SKM-1 (cell line): ENCODE data around the gene TSPAN9.

Source experiments
- DNase-seq: peaks from one replicate; lab custom pipeline; 2025; ENCODE audit not compliant: unreplicated experiment; lab: John Stamatoyannopoulos, UW

Gene TSPAN9

DNA sequence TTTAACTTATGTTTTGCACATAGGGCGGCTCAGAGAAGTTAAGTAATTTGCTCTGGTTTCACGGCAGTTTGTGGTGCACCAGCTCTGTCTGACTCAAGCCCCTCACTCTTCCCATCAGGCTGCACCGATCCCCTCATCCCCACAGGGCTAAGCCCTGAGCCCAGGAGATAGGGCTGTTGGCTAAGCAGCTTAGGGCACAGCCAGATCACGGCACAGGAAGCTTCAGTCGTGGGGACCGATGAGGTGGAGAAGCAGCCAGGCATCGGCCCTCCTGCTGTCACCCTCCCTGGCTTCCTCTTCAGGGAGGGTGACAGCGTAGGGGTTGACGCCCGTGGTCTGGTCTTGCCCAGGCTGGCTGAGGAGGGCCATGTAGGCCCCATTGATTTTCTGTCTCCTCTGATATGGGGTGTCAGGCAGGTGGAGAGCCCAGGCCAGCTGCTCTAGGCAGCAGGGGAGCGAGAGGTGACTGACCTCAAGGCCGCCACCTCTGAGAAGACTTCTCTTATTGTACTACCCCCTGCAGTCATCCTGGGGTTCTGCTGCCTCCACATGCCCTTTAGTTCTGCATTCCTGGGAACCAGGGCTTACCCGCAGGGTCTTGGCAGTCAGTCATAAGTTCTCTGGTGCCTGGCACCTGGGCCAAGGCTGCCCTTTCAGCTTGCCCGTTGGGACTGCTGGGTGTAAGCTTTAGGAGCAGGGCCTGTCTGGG, 166.4 kb downstream of the TSPAN9 start:
- no peak for DNase-seq

DNA sequence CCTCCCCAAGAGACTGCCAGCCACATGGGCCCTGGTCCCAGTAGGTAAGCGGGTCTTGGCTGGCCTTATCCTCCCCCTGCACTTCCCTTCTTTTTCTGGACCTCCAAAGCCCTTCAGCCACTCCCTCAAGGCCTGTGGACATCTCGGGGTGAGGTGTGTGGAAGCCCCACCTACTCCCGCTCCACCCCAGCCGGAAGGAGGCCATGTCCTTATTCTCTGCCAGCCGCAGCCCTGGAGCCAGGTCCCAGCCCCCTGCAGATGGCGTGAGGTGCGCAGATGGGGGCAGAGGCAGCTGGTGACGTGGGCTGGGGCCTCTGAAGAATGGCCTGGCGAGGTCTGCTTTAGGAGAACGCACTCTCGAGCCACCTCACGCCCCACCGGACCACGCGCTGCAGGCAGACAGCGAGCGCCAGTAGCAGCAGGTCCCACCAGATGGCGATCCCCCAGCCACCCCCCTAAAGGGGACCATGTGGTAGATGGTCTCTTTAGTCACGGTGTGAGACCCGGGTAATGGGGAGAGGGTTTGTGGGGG, 167.1 kb downstream of the TSPAN9 start:
- no peak for DNase-seq

DNA sequence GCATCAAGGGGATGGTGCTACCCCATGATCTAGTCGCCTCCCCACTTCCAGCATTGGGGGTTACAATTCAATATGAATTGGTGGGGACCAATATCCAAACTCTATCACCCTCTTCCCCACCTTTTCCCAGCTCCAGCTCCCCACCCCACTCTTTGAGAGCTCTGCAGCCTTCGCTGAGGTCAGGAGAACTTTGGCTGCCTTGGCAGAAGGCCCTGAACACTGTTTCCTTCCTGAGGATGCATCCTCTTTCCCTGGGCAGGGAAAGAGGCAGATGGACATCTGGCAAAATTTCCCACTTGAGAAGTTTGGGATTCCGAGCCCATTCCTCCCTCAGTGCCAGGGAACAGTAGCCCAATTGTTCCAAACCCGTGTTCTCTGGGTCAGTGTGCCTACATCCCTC, 169.1 kb downstream of the TSPAN9 start:
- DNase-seq = no peak

DNA sequence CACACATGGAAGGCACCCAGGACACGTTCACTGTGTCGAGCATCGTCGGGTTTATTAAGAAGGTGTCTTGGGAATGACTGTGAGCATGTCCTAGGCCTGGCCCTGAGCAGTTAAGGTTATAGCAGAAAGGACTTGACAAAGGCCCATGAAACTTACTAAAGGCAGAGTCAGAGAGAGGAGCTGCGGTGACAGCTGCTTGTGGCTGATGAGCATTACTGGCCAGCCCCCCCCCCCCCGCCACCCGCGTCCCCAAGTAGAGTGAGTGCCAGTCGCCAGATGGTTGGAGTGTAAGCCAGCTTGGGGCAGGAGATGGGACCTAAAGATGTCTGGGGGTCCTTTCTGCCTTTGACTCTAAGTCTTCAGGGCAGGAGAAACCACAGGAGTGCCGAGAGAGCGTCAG, 169.9 kb downstream of the TSPAN9 start:
- DNase-seq = no peak

DNA sequence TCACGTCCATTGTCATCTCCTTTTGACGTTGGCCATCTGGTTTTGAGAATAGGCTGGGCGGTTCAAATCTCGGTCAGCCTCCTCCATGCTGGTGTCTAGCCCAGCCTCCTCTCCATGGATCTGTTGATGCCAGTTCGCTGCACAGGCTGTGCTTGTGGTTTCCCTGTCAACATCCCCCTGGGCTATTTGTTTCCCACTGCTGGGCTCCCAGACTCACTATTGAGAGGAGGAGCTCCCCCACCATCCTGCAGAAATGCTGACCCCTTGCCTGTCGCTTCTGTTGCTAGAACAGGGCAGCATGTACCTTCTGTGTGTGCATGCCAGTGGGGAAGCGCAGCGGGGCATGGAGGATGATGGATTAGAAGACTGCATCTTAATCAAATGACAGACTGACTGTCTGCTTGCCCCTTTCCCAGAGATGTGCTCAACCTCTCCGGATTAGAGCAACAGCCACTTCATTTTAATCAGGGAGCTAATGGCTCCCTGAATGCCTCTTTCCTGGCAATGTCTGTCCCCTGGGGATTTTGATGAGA, 170.5 kb downstream of the TSPAN9 start:
- DNase-seq = no peak

DNA sequence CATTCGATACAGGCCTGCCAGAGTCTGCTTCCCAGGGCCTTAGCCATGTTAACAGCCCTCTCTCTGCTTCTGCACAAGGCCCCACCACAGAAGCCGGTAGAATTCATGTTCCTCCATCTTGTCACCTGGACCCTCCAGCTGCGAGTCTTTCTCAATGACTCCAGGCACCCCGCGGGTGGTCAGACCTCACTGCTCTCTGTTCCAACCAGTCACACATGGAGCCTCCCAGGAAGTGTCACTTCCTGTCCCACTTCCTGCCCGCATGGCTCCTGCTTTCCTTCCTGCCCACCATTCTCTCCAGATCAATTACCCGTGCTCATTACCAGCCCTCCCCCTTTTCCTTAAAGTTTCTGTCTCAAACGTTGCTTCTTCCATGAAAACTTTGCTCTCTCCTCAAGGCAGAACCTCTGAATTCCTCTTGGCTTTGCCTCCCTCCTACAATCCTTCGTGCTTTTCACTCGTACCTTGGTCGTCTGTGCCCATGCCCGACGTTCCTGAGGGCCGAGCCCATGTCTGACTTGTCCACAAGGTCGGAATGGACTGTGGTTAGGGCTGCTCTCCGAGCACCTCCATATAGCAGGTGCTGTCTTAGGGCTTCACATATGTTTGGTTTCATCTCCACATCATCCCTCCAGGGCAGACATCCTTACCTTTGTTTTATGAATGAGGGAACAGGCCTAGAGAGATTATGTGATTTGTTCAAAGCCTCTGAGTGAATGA, 172.1 kb downstream of the TSPAN9 start:
- no peak for DNase-seq

DNA sequence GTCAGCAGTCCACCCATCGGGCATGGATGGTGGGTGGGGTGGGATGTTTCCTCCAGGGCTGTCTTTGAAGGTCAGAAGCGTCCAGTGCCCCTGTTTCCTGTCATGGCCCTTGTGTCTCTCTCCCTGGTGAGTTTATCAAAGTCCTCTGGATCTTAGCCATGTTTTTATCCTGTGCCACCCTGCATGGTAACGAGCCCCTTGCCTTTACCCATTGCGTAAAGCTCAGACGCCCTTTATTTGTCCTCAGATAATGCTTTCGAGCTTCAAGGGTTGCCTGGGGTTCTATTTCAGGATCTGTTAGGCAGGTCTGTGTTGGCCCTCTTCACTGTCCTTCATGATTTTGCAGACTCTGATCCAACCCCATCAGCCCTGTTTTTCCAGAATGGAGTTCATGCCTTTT, 172.9 kb downstream of the TSPAN9 start:
- DNase-seq = no peak

DNA sequence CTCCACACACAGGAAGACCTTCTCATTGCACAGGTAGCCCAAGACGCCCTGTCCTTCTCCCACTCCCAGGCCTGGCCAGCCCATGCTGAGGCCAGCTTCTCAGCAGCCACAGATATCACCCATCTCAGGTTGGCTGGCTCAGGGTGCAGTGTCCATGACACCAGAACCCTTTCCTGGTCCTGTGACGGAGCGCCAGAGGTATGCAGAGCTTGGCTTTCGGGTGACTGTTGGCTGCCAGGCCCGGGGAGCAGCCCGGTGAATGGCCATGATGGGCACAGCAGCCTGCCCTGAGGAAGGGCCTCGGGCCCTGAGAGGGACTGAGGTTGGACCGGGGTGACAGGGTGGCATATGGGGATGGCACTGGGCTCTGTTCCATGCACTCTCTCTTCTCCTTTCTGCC, 173.4 kb downstream of the TSPAN9 start:
- no peak for DNase-seq

DNA sequence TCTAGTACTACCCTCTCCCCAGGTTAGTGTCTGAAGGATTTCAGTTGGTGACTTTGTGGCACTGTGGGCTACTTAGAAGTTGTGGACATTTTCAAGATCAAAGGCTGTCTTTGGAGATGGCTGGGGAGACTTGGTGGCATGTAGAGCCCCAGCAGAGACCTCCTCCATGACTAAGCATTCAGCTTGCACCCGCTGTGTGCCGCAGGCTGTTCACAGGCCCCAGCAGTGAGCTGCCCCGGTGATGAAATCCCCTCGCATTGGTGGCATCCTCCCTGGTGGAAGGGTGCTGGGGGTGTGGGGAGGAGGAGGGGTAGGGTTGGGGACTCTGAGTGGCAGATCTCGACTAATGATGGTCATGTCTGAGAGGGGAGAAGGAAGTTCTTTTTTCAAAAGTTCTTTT, 173.9 kb downstream of the TSPAN9 start:
- no peak for DNase-seq

DNA sequence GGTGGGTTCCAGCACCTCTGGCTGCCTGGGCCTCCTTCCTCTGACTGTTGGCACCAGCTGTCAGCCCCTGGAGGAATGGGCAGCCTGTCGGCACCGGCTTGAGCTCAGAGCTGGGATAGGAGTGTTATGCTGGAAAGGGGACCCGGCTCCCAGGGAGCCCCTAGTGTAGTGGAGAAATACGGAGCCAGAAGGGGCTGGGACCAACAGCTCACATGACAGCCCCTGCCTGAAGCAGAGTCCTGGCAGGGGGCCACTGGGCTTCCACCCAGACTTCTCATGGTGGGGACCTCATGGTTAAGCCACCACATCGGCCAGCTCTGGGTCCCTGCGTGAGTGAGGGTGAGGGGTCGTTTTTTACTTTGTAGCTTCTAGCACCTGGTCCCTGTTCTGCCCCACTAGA, 174.5 kb downstream of the TSPAN9 start:
- no peak for DNase-seq

DNA sequence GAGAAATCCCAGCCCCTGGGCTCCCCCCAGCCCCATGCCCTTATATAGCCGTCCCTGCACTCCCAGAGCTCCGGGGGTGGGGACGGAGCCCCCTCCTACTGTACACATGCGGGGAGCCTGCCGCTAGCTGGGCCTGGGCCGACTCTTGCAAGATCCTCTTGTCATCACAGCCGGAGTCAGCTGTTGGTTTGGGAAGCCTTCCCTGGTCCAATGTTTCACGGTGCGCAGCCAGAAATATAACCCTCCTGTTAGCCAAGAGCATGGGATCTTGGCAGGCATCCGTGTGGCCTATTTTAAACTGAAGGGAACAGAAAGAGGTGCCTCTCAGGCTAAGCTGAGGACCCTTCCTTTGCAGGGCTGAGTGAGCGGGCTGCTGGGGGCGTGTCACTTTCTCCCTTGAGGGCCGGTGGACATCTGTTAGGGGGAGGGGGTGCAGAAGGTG, 175.3 kb downstream of the TSPAN9 start:
- DNase-seq = no peak

DNA sequence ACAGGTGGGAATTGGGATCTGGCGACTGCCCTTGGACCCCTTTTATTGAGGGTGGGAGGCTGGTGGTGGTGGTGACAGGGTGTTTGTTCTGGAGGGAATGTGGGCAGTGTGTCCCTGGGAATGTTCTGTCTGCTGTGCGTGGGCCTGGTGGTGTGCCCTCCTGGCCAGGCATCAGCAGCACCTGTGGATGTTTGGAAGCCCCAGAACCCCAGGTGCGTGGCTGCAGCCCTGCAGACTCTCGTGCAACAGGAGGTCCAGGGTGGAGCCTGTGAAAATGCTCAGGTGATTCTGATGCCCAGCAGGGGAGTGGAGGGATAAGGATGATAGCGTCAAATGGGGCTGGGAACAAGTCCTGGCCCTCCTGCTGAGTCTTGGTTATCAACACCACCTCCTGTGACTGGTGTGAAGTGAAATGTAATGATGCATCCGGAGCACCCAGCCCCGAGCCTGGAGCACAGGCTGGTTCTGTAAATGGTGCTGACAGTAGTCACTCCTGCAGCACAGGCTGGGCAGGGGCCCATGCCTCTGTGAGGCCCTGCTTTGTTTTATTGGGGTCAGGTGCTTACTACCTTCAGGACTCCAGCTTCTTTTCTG, 176.6 kb downstream of the TSPAN9 start:
- DNase-seq = no peak

DNA sequence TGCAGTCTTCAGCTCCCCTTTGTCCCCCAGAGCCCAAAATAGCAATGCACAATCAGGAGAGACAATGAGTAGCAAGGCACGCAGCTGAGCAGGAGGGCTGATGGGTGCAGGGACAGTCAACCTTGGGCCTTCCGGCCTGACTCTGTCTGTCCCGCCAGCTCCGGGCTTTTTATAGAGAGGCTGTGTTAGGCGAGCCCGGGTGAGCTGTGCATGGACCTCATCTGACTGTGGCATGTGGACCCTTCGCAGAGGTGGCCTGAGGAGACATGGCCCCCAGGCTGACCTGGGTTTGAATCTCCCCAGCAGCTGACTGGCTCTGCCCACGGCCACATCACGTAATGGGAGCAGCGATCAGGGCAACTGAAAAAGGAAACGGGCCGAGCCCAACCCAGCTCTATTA, 177.9 kb downstream of the TSPAN9 start:
- no peak for DNase-seq

DNA sequence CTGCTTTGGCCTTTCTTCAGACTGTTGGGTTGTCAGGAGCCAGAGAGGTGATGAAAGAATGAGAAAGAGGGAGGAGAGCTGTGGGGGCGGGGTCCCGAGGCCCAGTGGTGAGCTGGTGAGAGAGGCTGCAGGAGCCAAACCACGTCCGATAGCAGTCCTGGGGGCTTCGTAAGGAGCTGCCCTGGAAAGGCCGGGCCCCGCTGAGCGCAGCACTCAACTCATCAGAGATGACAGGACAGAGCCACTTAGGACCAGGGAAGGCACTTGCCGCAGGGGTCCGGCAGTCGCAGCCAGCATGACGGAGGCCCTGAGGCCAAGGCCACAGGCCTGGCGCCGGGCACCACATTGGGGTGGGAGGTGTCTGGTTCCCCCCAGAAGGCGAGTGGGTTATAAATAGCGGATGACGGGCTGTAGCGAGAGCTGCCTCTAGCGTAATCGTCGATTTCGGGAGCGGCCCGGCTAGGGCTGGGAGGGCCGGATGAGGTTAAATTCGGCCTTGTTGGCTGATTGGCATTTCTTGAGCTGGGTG, 179.0 kb downstream of the TSPAN9 start:
- no peak for DNase-seq

DNA sequence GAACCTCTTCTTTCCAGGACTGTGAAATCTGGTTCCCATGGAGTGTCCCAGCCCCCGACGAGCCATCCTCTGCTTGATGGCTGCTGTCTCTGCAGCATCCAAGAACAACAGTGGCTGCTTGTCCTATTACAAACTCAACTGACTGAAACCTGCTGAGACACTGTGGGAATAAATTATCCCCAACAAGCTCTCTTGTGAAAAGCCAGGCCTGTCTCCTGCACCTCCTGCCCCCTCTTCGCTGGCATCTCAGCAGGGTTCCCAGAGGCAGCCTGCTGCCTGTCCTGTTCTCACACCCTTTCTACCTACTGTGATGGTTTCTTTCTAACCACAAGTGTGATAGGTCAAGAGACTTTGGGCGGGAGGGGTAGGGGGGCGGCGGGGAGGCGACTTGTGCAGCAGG, 180.2 kb downstream of the TSPAN9 start:
- DNase-seq = no peak

DNA sequence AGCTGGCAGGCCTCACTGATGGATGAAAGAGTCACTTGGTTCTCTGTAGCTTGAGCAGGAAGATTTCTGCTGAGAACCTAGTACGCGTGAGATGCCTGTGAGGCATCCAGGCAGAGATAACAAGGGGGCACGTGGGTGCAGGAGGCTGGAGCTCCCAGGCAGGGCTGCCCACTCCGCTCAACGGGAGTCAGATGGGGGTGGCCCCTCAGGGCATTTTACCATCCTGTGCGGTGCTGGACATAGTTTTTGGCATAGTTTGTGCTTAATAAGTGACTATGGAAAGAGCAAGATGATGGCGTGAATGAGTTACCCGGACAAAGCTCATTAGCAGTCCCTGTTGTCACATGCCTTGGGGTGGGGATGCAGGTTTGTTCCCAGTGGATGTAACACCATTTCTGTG, 182.8 kb downstream of the TSPAN9 start:
- no peak for DNase-seq

DNA sequence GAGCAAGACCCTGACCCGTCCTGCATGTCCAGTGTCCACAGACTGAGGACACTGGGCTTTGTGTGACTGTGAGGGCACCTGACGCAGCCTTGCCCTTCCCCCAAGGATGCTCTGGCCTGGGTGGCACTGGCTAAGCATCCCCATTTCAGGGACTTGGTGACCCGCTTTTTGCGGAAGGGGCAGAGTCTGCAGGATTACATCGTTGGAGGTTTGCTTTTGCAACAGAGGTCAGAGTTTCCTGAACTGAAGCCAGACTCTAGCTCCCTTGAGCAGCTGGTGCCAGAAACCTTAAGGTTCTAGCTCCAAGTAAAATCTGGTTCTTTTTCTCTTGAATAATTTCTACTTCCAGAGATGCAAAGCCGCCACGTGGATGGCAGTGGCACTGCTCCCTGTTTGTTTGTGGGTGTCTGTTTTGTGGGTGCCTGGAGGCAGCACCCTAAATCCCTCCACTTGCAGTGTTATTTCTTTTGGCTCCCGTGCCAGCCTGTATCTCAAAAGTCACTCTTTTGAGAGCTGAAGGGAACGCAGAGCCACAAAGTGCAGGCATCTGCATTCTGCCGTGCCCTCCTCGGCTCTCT, 184.7 kb downstream of the TSPAN9 start:
- DNase-seq = no peak

DNA sequence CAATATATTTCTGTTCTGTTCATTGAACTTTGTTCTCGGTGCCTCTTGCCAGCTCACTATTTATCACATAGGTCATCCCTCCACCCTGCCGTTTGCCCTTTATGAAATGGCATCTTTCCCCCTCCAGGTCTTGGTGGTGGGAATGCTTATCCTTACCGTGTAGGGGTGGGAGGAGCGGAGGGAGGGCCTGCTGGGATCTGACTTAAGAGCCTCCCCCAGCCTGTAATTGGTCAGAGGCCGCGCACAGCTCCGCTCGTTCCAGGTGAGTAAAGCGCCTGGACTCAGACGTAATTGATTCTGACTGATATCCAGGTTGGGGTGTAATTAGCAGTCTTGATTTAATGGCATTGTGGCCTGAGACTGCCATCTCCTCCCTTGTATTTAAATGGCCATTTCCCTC, 185.3 kb downstream of the TSPAN9 start:
- no peak for DNase-seq

DNA sequence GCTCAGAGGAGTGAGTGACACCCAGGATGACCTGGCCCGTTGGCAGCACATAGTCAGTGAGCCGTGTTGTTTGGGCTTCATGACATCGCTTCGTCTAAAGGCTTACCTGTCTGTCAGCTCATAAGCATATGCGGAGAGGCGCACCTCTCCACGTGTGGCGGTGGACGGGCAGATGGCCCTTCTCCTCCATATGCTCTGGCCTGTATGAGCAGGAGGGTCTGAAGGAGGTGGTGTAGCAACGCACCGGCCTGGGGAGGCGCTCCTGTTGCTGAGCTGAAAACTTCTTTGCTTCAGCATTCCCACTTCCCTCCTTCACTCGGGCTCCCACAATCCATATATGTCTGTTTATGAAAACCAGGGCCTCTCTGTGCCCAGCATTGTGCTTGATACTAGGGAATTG, 186.1 kb downstream of the TSPAN9 start:
- DNase-seq = no peak

DNA sequence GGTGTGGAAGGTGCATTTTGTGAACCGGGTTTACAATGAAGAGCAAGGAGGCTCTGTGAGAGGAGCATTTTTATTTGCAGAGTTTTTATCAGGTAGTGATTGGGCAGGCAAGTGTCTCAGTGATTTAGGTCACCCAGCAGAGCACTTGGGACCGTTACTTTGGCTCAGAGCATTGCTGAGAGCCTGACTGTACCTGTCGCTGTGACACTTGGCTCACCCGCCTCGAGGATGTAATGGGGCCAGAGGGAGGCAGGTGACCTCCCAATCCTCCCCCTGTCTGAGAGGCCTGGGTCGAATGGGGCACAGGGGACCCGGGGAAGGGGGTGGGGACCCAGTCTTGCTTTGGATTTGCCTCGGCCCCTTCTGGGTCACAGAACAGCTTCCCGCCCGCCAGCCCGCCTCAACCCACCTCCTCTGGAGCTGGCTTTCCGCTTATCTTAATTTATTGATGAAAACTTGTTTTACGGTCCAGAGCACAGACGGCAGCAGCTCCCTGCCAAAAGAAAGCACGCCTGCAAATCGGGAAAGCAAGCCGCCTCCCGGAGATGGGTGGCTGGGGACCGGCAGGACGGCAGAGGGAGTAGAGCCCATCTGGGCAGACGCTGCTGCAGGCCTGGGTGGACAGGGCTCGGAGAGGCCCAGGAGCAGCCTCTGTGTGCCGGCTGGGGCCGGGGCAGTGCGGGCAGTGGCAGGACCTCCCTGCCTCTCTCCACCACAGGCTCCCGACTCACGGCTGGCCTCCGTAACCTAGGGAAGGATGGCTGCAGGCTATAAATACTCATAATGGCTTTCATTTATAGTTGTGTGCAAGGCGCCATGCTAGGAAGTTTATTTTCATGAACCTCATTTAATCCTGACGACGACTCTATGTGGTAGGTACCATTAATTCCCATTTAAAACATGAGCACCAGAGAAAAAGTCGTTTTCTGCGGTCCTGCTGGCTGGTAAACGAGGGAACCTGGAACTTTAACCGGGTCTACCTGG, 187.1 kb downstream of the TSPAN9 start:
- no peak for DNase-seq
